Suprapubic skin (tissue), 3 donors: ENCODE data around the gene PLA2G4E.

ENCODE experiments used
- CTCF ChIP-seq, 2 donors: fragments of 200-600 bp in 1 of 2; fragments of 450-650 bp in 1 of 2; sonication (generic) in 1 of 2; IDR thresholded peaks; one replicate each; pipeline ENCODE4 v1.5.1; 2016 to 2019; ENCODE audit warnings: antibody characterized with exemption in 2 of 2, mild to moderate bottlenecking in 1 of 2, moderate library complexity in 1 of 2
- POLR2A ChIP-seq, 2 donors: fragments of 450-650 bp; IDR thresholded peaks; one replicate each; pipeline ENCODE4 v1.6.1; 2017; ENCODE audit warnings: antibody characterized with exemption in 2 of 2, mild to moderate bottlenecking in 2 of 2, moderate library complexity in 2 of 2

- TF ChIP-seq CTCF (IDR thresholded peaks at IDR 0.05) (no peak), POLR2A (IDR thresholded peaks at IDR 0.05) (no peak)
Measured at GRCh38 chr15:42037656-42038055, 16.8 kb upstream of the PLA2G4E start.
